Measurements from ENCODE around the gene ADAMTS16.

The ADAMTS16 gene

DNA sequence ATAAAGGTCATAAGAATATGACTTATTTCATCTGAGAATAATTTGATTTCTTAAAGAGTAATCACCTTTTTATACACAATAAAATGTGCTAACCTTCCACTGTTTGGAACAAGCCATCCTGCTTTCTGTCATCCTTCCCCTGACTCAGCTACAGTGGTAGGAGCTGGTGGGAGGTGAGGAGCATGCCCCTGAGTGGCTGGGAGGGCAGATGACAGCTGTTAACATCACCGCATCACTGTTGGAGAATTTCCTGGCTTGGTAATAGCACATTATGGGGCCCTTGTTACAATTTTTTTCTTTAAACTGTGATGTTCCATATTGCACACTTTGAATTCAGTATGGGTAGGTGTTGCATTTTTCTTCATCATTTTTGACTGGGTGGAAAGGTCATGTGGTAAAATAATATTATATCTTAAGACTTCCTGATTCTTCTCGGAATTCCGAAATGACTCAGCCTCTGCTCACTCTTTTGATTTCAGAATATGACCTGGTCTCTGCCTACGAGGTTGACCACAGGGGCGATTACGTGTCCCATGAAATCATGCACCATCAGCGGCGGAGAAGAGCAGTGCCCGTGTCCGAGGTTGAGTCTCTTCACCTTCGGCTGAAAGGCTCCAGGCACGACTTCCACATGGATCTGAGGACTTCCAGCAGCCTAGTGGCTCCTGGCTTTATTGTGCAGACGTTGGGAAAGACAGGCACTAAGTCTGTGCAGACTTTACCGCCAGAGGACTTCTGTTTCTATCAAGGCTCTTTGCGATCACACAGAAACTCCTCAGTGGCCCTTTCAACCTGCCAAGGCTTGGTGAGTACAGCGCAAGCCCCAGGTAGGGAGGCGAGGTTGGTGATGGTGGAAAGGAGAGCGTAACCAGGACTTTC lies 5.8 kb downstream of the ADAMTS16 start:
- DNase-seq = no peak

DNA sequence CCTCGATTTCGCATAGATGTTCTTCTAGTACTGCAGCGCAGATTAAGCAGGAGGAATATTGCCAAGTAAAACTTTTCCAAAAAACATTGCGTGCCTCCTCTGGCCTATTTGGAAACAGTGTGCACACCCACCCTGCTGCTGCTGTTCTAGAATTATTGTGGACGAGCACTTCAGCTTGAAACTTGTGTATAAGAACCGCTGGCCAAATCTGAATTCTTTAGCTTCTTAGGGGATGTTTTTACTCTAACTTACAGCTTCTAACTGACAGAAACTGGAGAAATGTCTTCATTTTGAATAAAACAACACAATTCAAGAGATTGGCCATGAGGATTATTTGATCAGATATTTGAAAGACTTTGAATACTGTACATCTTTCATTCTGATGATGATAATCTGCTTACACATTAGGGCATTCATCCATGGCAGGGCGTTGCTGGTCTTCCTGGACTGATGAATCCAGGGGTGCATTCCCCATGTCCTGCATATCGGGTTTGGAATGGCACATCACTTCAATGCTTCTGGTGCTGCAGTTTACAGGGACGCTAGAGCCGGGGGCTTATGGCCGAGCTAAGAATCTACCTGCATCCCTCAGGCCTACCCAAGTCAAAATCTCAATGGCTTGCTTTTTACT lies 6.5 kb downstream of the ADAMTS16 start:
- no peak for DNase-seq

DNA sequence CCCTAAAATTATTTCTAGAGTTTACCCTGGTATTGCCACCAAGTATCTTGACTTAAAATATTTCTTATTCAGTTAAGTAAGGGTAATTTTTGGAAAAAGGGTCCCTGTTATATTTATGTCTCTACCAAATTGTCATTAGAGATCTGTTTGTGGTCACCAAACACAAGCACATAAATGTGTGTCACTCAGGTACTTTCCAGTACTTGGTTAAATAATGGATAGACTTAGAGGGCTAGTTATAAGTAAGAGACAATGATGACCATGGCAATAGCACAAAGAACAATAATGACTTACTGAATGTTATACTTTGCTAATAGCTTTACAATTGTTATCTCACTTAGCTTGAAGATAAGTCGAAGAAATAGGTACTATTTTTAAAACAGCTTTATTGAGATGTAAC lies 9.0 kb downstream of the ADAMTS16 start:
- DNase-seq = no peak

DNA sequence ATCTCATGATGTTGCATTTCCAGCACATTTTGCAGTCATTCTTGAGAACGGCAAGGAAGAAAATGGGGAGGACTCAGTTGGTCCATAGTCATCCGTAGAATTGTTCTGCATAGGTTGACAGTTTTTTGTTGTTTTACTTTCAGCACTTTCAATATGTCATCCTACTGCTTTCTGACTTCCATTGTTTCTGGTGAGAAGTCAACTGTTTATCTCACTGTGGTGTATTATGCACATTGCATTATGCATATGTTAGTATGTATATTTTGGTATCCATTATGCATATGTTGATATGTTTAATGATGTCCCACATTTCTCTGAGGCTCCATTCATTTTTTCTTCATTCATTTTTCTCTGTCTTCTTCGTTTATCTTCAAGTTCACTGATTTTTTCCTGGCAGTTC lies 10.5 kb downstream of the ADAMTS16 start:
- no peak for DNase-seq

DNA sequence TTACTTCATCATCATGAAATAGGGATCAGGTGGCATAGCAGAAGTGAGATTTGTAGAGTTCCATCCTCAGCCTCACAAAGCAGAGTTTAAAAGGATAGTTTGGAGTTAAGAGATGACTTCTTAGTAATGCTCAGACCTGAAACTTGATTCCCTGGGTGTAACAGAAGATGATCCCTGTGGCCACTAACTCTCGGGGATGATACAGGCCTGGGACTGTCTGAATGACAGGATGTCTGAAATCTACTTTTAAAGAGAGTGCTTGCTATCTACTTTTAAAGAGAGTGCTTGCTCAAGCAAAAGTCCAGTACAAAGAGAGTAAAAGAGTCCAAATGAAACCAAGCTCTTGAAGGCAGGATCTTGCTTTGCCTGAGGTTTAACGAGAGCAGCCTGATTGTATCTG lies 14.6 kb downstream of the ADAMTS16 start:
- DNase-seq = no peak

DNA sequence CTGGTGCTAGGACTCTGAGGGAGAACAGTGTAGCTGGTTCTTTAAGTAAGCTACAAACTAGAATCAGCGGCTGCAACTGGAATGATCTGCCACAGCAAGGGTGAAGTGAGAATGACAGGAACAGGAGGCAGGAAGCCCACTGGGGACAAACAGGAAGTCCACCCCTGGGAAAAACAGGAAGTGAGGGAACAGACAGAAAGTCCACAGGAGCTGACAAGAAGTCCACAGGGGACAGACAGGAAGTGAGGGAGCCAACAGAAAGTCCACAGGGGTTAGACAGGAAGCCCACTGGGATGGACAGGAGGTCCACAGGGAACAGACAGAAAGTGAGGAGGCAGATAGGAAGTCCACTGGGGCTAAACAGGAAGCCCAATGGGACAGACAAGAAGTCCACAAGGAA lies 15.5 kb downstream of the ADAMTS16 start:
- DNase-seq = no peak

DNA sequence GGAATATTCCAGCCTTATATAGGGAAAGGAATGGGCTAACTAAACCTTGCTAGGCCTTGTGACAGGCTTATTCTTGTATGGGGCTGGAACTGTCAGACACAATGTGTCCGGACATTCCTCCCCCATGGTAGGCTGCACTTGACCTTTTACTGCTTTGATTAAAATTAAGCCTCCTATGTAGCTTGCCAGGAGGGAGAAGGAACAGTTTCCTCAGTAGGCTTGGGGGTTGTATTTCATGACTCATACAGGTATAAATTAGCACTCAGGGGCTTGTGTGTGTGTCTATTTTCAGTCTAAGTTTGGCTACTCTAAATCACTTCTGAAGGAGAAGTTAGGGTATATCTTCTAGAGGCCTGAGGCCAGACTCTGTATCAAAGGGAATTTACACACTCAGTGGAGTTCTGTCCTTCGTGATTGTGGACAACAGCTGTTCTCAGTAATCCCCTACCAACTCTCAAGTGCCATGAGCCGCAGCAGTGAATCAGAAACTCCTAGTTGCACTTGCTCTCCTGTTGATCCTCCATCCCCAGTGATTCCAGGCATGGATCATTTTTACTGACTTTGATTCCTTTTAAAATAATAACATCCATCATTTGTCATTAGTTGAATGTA lies 16.4 kb downstream of the ADAMTS16 start:
- DNase-seq = no peak

DNA sequence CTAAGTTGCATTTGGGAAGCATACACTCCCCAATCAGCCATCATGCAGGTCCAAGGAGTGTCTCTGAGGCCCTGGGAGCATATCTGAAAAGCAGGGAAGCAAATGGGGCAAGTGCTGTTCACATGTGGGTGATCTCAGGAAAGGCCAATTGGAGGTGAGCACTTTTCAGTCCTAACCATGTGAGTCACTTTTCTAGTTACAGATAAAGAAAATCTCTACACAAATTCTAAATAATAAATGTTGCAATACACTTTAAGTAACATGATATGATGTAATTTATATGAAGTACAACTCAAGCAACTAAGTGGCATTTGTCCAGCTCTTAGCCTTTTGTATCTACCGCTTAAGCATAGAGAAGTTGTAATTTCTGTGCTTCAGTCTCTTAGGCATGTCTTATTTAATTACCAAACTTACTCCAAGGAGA lies 18.4 kb downstream of the ADAMTS16 start:
- no peak for DNase-seq

DNA sequence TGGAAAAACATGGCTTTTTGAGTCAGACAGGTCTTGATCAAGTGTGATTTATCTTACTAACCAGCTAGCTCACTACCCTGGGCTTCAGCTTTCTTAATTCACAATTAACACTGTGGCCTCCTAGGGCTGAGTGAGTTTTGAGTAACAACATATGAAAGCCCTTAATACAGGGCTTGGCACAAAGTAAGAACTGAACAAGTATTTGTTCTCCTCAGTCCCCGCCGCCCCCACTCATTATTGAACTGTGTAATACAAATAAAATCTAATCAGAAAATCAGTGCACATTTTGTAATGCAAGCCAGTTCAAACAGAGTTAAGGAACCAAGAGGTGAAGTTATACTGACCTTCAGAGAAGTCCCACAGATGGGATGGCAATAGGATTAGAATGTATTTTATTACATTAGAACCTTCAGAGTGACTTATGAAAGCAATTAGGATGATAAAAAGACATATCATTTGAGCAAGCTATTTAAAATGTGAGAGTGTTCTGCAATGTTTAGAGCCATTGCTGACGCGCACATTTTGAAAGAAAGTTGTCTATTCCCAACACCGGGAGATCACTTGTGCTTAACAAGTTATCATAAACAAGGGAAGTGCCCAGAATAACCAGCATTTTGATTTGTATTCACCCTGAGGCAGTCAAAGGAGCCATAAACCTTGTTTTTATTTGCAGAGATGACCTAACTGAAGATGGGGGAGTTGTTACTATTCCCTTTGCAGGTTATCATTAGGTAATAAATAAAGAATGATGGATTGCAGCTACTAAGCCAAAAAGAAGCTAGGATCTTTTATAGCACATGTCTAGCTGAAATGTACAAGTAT lies 19.4 kb downstream of the ADAMTS16 start:
- DNase-seq = no peak

DNA sequence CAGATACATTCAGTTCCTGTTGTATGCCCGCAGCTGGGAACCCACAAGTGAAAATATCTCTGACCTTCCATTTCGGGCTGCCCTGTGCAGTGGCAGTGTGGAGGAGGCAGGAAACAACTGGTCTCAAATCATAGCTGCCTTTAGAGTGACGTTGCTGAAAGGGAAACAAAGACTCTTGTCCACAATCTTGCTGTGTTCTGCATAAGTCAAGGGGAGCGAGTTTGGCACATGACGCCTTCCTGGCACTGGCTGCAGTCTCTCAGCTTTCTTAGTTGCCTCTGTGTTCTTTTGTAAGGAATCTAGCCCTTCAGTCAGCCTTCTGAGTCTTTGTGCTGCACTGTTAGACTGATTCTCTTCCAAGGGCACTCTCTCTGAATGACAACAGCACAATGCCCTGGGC lies 24.0 kb downstream of the ADAMTS16 start:
- no peak for DNase-seq

DNA sequence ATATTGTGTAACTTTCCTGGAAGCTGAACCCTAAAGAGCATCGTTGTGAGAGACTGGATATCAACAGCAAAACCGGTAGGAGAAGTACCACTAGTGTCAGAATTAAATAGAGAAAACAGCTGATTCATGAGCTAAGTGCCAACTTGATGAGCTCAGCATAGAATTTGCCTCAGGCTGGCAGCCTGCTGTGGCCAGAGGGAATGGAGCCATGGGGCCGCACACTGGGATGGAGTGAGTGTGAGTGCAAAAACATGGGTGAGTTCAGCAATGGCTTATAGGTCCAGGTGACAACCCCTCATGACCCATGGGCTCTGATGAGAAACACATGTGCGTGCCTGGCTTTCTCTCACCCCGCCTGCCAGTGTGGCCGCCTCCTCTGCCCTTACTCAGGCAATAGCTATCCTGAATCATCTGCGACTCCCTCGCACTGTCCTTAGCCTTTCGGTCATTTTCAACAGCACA lies 25.4 kb downstream of the ADAMTS16 start:
- no peak for DNase-seq

DNA sequence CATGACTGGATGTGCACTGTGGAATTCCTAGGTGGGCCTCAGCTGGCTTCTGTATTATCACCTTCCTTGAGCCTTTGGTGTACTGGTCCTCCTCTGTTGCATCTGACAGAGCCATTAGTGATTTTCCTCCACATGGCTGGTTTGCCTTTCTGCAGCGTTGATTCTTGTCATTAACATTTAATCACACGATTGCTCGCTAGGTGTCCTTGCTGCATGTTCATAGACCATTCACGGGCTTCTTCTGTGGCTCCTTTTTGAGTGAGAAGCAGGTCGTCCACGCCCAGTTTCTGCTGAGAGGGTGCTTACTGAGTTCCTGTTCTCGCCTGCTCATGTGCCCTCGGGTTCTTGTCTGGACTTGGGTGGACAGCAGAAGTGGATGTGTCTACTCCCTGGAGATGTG lies 29.3 kb downstream of the ADAMTS16 start:
- DNase-seq = no peak

DNA sequence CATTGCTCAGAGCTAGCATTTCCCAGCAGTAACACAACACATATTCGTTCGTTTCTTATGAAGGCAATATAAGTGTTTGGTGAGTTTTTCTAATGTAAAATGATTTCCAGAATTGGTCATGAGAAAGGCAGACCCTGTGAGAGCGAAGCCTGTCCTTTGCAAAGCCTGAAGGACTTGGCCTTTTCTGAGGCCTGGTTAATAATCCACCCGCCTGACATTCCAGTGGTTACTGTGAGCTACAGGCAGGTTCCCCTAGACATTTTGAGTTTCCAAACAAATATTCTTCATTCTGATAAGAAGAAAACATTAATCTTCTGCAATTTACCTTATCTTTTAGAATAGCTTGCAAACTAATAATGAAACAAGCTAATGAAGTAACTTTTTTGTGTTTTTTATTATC lies 38.0 kb downstream of the ADAMTS16 start:
- no peak for DNase-seq

DNA sequence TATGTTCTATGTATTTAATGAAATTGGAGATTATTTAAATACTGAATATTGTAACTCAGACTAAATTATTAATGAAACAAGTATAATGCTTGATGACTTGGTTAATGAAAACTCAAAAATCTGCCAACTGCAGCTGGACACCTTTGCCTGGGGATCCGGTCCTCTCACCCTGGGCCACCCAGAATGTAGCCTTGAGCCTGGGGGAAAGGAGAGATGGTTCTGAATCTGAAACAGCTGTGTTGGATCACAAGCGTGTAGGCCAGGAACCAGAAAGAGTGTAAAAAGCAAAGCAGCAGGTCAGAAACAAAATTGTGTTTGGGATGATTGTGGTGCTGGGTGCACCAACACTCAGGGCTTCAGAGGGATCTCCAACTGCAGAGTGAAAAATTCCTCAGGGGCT lies 38.5 kb downstream of the ADAMTS16 start:
- DNase-seq = no peak

DNA sequence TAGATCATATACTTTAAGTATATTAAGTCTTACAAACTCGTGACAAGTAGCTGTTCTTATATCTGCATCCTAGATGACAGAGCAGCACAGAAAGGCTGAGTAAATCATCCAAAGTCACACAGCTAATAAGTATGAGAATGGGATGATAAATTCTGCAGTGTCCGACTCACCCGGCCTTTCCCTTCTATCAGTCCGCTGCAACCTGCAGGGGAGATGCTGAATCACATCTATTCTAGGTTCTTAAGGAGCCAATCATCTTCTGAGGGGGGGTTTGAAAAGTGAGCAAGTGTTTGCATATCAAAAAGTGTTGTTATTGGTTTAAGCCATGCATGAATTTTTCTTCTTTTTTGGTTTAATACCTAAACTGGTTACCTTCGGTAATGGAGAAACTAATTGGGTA lies 38.9 kb downstream of the ADAMTS16 start:
- no peak for DNase-seq

DNA sequence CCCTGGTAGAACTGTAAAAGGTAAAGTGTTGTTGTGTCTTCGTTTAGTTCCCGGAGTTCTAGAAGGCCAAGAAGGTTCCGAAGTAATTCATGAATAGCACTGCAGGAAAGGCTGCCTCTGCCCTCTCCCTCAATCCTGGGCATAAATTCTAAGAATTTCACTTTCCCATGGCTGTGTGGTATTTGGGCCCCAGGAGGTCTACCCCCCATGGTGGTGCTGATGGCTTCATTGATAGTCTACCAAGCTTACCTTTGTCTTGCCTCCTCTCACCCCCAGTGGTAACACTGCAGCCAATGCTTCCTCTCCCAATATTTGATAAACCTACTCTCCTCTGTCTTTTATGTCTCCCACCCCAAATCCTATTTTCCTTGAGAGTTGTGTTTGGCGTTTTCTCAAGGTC lies 39.5 kb downstream of the ADAMTS16 start:
- no peak for DNase-seq

DNA sequence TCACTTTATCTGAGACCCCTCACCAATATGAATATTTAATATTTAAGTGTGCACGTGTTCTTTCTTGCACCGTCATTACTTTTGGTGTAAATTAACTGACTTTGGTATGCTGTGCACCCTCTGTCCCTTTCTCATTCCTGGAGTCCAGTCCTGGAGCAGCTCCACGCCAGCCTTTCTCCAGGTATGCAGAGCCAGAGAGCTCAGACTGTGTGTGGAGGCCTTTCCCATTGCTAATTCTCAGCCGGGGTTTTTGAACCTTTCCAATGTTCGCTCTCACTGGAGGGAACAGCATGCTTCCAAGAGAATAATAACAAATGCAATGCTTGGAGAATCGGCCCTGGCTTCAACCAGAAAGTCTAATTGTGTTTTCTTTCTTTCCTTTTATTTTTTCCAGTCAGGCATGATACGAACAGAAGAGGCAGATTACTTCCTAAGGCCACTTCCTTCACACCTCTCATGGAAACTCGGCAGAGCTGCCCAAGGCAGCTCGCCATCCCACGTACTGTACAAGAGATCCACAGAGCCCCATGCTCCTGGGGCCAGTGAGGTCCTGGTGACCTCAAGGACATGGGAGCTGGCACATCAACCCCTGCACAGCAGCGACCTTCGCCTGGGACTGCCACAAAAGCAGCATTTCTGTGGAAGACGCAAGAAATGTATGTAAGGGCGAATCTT lies 41.7 kb downstream of the ADAMTS16 start:
- no peak for DNase-seq

DNA sequence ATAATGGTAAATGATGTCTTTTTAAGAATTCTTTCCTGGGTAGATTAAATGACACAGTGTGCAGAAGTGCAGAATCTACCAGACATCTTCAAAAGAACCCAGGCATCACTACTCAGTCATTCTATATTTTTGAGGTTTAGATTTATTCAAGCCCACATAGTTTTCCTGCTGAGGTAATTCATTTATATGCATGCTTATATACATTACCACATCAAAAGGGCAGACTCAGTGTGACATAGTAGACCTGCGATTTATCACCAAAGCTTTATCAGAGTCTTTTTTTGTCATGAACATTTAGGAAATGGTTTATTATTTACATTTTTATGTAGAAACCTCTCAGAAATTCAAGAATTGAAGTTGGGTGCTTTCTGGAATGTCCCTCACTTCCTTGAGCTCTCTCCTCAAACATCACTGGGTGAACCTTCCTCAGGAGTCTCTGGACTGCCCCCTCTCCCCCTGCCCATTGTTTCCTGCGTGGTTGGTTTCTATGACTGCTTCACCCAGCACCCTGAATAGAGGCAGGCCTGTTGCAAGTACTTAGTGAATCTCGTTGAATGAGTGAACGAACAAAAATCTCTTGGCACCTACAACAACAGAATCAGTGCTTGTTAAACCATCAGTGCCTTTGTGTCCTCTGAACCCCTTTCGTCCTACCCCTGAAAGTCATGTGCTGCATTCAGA lies 42.5 kb downstream of the ADAMTS16 start:
- no peak for DNase-seq

DNA sequence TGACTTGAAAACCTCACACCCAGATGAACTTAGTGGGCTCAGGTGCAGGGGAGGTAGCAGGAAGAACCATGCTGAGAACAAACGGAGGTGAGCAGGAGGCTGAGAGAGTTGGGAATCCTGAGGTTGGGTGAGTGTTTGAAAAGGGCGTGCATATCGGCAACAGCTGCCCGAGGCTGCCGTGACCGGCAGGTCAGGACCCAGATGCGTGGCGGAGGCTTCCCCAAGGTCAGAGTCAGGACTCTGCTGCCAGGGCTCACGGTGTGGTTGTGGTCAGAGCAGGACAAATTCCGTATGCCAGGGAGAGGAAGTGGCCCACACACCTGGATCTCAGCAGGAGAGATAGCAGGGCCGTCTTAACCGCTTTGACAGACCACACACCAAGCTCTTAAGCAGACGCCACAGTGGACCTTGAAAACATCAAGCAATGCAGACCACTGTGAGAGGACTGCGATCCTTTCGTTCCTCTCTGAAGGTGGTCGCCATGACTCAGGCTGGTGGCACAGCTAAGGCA lies 43.1 kb downstream of the ADAMTS16 start:
- no peak for DNase-seq

DNA sequence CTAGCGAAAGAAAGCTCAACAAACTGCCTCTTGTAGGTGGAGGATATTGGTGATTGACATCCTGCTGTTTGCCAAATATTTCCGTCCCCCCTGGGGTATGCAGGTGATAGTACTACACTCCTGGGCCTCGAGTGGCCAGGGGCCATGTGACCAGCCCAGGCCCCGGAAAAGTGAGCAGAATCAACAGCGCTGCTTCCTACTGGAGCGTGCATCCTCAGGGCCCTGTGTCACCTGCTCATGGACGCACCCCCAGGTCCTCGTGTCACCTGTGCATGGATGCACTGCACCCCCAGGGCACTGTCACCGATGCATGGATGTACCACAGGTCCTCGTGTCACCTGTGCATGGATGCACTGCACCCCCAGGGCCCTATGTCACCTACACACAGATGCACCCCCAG lies 43.8 kb downstream of the ADAMTS16 start:
- no peak for DNase-seq

DNA sequence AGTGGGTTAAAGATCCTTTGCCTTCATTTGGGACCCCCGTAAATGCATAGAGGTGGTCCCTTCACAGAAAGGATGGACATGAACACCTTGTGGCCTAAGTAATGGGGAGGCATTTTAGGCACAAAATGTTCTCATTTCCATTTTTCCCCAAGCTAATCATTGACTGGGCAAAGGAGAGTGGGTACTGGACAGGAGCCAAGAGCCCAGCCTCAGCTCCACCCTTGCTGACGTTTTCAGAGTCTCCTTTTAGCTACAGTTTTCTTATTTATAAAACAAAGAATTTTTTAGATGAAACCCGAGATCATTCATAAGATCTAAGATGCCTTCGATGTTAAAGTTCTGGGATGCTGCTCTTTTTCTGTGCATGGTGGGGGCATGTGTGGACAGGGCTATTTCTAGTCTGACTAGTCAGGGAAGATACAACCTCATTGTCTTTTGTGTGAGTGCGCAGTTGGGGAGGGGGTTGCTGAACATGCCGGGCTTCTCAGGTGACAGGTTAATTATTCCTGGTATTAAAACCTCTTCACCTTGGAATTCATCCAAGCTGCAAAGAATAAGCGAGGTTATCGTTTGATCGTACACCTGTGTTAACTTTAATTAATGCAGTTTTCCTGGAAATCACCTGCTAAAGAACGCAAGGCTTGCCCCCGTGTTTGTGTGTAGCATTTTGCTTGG lies 48.4 kb downstream of the ADAMTS16 start:
- no peak for DNase-seq

All from activated CD4-positive, alpha-beta T cell treated with anti-CD3 and anti-CD28 coated beads, Interleukin-2, amount 50 U/mL, for 1 hour (primary cell).